Measurements from ENCODE around the gene SAMD9L. TPM values are rescaled to one million over a fixed set of nuclear protein-coding genes. Genes with fewer than 3 reads are reported as not detected.

Gene SAMD9L
- total RNA-seq, 1 experiment from 2014 or later: not detected

DNA sequence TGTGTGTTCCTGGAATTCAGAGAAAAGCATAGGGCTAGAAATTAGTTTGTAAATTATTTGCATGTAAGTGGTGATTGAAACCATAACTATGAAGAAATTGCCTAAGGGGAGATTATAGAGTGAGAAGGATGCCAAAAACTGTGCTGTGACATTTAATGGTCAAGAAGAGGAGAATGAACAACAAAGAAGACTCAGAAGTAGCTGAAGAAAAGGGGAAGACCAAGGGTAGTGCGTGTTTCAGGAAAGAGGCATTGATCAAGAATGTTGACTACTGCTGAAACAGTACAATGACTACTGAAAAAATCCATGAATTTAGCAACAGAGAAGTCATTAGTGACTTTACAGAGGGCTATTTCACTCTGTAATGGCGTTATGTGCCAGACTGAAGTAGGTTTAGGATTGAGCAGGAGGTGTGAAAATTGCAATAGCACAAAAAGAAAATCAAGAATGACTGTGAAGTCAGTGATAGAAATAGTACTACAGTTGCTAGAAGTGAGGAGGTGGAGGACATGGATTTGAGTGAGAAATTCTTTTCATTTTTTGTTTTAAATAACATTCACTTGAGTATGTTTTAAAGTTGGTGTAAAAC is 28.9 kb upstream of the SAMD9L start:
- Histone ChIP-seq H3K27me3 (ENCODE audit: insufficient read depth, low read length) (no peaks in the 10 kb centered on the region; the same call in 1 of the 2 replicates), H2BK20ac (ENCODE audit: low read depth, low read length, poor library complexity, severe bottlenecking) (no peak overlapping the region), H2BK15ac (ENCODE audit: low read depth, low read length) (no peak overlapping the region), H2AK5ac (ENCODE audit: insufficient read length, low read length) (no peak overlapping the region), H2AFZ (ENCODE audit: low read length) (no peak overlapping the region), H3K14ac (ENCODE audit: insufficient read depth, low read length) (no peak overlapping the region), H4K91ac (ENCODE audit: insufficient read length, low read depth, low read length) (no peak overlapping the region), H3T11ph (ENCODE audit: low read length) (no peak overlapping the region), H3K18ac (ENCODE audit: insufficient read length, low read depth, low read length) (no peak overlapping the region), H3K4ac (ENCODE audit: low read depth, low read length) (no peak overlapping the region), H3K56ac (ENCODE audit: insufficient read length, low read depth, low read length) (no peak overlapping the region), H2BK120ac (ENCODE audit: low read depth, low read length, poor library complexity, severe bottlenecking) (no peak overlapping the region), H3K27ac (ENCODE audit: insufficient read length, low read depth, low read length) (no peak overlapping the region), H4K8ac (replicated peaks; ENCODE audit: insufficient read length, low read depth, low read length) (no peak overlapping the region), H3K4me1 (ENCODE audit: insufficient read depth, low read length) (no peaks in the 10 kb centered on the region), H3K9me3 (ENCODE audit: control insufficient read depth, low read depth, low read length) (no peaks in the 10 kb centered on the region), H3K23me2 (ENCODE audit: insufficient read length, low read depth, low read length, poor library complexity, severe bottlenecking) (no peaks in the 10 kb centered on the region), H2BK5ac (ENCODE audit: insufficient read length, low read length) (no peak overlapping the region), H4K5ac (ENCODE audit: insufficient read length, low read depth, low read length) (no peak overlapping the region), H2BK12ac (ENCODE audit: insufficient read length, low read depth, low read length) (no peak overlapping the region), H4K20me1 (ENCODE audit: control insufficient read depth, insufficient read depth, insufficient read length) (no peaks in the 10 kb centered on the region), H3K79me2 (ENCODE audit: insufficient read depth, low read length) (no peaks in the 10 kb centered on the region), H3K9ac (ENCODE audit: extremely low read depth, insufficient read length, low read length) (no peak overlapping the region), H3K4me2 (ENCODE audit: insufficient read depth, insufficient read length, low read length) (no peak overlapping the region), H3K23ac (ENCODE audit: insufficient read length, low read depth, low read length) (no peak overlapping the region), H3K79me1 (ENCODE audit: insufficient read depth, low read depth, low read length, poor library complexity, severe bottlenecking) (no peaks in the 10 kb centered on the region)
- DNase-seq: no peak
- peaks cover 5 to 6% of the 10 kb centered on the region in 2 experiments; a peak in 3 of 5 replicates for H3K9me3 Mint-ChIP-seq
- H3K36me3 Mint-ChIP-seq (ENCODE audit: insufficient read depth in 1 of 3, low read depth in 3 of 3): no peaks in the 10 kb centered on the region
- H3K4me1 Mint-ChIP-seq: no peaks in the 10 kb centered on the region
- H3K27me3 Mint-ChIP-seq (ENCODE audit: low read depth): peaks cover 2% of the 10 kb centered on the region; the same call in 1 of the 2 replicates
- WGBS (ENCODE audit: extremely low coverage, insufficient read length, low lambda C conversion rate): no CpG with 5 or more reads among the region's 2 CpGs
- H3K27ac Mint-ChIP-seq: no peak overlapping the region
- H3K4me3 Mint-ChIP-seq: no peak overlapping the region
- TF ChIP-seq, protein P1, sequence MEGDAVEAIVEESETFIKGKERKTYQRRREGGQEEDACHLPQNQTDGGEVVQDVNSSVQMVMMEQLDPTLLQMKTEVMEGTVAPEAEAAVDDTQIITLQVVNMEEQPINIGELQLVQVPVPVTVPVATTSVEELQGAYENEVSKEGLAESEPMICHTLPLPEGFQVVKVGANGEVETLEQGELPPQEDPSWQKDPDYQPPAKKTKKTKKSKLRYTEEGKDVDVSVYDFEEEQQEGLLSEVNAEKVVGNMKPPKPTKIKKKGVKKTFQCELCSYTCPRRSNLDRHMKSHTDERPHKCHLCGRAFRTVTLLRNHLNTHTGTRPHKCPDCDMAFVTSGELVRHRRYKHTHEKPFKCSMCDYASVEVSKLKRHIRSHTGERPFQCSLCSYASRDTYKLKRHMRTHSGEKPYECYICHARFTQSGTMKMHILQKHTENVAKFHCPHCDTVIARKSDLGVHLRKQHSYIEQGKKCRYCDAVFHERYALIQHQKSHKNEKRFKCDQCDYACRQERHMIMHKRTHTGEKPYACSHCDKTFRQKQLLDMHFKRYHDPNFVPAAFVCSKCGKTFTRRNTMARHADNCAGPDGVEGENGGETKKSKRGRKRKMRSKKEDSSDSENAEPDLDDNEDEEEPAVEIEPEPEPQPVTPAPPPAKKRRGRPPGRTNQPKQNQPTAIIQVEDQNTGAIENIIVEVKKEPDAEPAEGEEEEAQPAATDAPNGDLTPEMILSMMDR (conservative IDR thresholded peaks at IDR 0.05): no peak
